GM18498 (cell line): Measurements from ENCODE around the gene ERO1B.

Experiments used
- ATAC-seq: cut with Tn5 transposase; IDR thresholded peaks from one replicate; pipeline ENCODE4 v1.9.1; 2021; ENCODE audit warnings: mild to moderate bottlenecking, moderate library complexity; ENCODE audit not compliant: unreplicated experiment

The ERO1B gene

DNA sequence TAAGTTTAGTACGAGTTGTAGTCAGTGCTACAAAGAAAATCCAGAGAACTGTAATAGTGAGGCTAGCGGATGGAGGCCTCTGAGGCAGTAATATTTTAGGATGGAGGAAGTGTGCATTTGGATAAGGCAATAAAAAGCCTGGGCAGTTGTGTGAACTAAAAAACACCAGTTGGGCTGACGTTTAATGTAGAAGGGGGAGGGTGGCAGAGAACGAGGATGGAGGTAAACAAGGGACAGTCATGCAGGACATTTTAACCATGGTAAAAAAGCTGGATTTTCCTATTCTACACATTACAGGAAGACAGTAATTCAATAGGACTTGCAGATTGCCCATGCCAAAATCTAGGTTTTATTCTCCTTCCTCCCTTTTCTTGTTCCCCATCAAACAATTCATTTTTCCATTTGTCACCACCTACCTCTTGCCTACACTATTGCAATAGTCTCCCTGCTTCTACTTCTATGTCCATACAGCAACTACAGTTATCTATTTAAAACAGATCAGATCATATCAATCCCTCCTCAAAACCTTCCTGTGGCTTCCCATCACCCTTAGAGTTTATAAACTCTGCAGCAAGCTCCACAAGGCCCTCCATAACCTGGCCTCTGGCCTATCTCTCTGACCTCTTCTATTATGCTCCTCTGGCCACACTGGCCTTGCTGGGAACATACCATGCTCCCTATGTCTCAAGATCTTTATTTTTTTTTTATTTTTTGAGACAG, 27.7 kb downstream of the ERO1B start:
- no peak for ATAC-seq

GRCh38 chr1:236253119-236253518, 28.6 kb downstream of the ERO1B start:
- ATAC-seq: no peak

- no peak for ATAC-seq
Observed at GRCh38 chr1:236251587-236251986, 30.2 kb downstream of the ERO1B start.

DNA sequence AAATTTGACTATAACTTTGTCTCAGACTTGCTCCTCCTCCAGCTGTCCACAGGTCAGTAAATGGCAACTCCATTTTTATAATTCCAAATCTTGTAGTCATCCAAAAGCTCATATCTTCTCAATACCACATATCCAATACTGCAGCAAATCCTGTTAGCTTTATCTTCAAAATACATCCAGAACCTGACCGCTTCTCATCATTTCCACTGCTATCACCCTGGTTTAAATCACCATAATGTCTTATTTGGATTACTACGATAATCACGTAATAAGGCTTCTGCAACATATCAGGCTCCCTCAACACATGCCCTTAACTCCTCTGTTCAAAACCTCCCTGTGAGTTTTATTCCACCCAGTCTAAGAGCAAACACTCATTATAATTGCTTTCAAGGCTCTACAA, 34.5 kb downstream of the ERO1B start:
- no peak for ATAC-seq

- no peak for ATAC-seq
Observed at GRCh38 chr1:236242568-236242967, 39.2 kb downstream of the ERO1B start.

- no peak for ATAC-seq
Observed at GRCh38 chr1:236240675-236241074, 41.1 kb downstream of the ERO1B start.

GRCh38 chr1:236239092-236239585, 42.6 kb downstream of the ERO1B start:
- no peak for ATAC-seq

GRCh38 chr1:236235116-236235515, 46.6 kb downstream of the ERO1B start:
- no peak for ATAC-seq

GRCh38 chr1:236228411-236228810, 53.3 kb downstream of the ERO1B start:
- no peak for ATAC-seq

GRCh38 chr1:236222632-236223031, 59.1 kb downstream of the ERO1B start:
- no peak for ATAC-seq

DNA sequence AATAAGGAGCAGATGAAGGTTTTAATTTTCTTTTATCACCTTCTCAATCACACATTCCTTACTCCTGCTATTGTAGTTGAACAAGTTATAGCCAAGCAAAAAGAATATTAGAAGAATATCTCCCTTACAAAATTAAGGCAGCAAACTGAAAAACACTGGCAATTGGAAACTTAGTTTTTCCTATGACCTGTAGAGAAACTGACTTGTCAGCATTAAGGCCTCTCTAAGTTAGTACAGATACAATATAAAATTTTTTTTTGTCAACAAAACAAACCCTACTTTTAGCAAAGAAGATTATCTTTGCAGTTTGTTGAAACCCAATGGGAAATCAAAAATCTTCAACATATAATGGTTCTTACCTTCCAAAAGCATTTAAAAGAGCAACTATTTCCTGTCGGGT, 61.3 kb downstream of the ERO1B start:
- ATAC-seq: no peak

DNA sequence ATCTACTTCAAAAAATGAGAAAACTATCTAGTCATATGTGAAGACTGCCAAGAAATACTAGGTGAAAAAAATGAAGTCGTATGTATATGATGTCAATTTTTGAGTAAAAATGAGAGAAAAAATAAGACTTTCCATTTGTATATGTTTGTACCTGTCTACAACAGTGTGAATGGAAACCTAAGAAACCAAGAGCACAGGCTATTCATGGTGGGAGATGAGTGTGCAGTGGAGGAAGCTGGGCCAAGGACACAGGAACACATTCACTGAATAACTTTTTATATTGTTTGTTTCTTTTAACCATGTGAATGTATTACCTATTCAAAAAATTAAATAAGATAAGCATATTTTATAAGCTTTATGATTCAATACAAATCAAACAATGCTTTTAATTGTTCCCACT, 67.0 kb downstream of the ERO1B start:
- no peak for ATAC-seq

- ATAC-seq: no peak
Observed at GRCh38 chr1:236213534-236213933, 68.2 kb downstream of the ERO1B start.

DNA sequence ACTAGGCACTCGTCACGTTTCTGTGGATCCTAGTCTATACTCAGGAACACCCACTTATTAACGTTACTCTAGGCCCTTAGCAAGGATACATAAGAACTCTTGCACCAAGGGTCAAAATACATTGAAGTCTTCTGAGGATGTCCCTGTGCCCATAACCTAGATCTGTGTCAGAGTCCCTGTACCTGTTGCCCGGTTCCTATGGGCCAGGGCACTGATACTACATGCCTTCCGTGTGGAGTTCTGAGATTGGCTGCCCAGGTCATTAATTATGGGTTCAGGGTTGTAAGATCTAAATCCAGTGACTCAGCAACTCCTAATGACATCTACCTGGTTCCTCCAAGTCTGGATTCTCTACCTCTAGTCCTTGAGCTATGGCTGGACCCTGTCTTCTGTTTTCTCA, 69.9 kb downstream of the ERO1B start:
- no peak for ATAC-seq

DNA sequence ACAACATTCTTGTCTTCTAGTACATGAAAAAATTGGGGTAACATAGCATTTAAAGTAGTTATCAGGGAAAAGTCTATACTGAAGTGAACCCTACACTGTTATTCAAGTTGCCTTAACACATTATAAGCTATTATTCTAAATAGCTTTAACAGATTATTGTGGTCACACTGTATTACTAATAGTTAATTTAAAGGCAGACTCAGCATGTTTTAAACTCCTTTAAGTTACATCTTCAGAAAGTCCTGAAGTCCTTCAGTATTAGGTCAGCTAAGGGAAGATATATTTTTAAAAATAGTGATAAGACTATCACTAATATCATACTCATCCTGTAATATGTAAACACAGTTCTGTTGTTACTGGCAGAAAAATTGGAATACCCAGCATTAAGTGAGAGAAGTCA, 72.0 kb downstream of the ERO1B start:
- ATAC-seq: no peak

GRCh38 chr1:236209185-236209584, 72.6 kb downstream of the ERO1B start:
- no peak for ATAC-seq

DNA sequence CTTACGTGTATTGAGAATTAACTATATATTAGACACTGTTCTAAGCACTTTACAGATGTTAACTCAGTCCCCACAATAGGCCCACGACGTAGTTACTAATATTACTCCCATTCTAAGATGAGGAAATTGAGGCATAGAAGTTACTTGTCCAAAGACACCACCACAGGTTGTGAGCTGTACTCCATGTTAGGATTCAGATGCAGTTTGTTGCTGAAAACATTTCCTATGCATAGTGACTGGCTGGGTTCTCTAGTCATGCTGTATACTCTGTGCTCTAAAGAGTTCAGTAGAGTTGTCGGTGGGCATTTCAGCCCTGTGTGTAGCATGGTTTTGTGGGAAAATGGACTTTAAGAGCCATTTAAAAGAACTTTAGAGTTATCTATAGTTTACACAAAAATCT, 74.2 kb downstream of the ERO1B start:
- ATAC-seq: no peak

DNA sequence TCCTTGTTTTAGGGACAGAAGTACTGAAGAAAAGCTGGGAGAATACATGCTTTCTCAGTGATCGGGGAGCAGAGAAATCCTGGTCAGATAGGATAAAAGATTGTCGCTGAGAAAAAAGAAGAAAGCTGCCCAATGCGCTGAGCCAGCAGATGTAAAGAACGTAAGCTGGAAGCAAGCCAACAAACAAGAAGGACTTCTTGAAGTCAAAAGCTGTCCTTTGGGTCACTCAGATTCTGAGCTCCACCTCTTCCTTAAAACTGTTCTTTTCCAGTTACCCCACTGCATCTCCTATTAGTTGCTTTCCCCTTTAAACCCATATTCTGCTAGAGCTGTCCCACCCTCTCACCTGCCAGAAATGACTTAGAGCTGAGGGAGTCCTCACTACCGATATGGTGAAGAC, 74.6 kb downstream of the ERO1B start:
- ATAC-seq: no peak

DNA sequence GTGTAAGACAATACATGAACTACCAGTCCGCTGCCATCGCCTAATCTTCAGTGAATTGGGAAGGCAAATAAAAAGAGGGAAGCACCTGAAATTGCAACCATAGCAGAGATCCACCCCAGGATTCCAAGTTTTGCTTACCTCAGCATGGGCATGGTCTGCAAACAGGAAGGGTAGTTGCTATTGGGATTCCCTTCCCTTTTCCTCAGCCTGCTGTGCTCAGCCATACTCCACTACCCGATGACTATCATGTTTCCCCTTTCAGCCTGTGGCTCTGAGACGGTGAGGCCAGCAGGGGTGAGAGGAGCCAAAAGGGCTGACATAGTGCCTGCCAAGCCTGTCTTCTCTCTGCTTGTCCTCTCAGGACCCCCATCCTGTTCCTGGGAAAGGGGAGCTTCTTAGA, 75.2 kb downstream of the ERO1B start:
- ATAC-seq: no peak

GRCh38 chr1:236204656-236205055, 77.1 kb downstream of the ERO1B start:
- no peak for ATAC-seq

DNA sequence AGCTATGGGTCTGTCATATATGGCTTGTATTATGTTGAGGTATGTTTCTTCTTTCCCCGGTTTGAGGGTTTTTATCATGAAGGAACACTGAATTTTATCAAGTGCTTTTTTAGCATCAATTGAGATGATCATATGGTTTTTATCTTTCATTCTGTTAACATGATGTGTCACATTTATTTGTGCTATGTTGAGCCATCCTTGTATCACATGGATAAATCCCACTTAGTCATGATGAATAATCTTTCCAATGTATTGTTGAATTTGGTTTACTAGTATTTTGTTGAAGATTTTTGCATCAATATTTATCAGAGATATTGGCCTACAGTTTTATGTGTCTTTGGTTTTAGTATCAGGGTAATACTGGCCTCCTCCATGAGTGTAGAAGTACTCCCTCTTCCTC, 77.7 kb downstream of the ERO1B start:
- ATAC-seq: no peak

- no peak for ATAC-seq
Observed at GRCh38 chr1:236201786-236202185, 80.0 kb downstream of the ERO1B start.

DNA sequence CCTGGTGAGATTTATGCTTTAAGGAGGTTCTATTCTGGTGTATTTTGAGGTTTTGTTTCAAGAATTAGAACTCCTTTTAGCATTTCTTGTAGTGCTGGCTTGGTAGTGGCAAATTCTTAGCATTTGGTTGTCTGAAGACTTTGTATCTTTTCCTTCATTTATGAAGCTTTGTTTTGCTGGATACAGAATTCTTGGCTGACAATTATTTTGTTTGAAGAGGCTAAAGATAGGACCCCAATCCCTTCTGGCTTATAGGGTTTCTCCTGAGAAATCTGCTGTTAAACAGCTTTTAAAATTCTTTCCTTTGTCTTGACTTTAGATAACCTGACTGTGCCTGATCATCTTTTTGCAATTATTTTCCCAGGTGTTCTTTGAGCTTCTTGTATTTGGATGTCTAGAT, 80.8 kb downstream of the ERO1B start:
- no peak for ATAC-seq
